Measurements from ENCODE around the gene JKAMP.
"Not testable (repeated sequence)": the region's sequence is repeated elsewhere in the genome, so short reads cannot be mapped to it uniquely, and the experiment has no call there.

The JKAMP gene

DNA sequence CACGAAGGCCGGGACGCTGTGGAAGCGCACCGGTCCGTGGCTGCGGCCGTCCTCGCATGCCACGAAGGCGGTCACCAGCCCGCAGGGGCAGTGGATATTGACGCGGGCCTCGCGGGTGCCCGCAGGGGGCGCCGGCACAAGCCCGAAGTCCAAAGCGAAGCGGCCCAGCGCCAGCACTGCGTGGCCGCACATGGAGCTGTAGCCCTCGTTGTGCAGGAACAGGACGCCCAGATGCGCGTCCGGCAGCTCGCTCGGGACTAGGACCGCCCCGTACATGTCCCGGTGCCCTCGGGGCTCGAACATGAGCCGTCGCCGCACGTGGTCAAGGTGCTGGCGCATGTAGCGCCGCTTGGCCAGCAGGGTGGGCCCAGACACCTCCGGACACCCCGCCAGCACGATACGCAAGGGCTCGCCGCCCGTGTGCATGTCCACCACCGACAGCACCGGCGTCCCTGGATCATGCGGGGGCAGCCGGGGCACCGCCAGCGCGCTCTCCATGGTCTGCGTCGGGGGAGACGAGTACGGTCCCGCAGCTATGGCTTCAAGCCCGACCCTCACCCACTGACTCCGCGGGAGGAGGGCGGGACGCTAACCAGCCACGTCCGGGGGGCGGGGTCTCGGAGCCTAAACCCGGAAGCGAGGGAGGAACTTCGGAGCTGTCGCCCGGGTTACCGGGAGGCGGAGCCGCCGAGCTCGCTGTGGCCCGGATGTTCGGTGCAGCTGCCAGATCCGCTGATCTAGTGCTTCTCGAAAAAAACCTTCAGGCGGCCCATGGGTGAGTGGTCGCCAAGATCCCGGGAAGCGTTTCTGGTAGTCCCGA lies at the start of gene JKAMP, which contains the start of gene L3HYPDH:
Gene JKAMP, plus strand, starts transcription at position 699 of the 820 bp plus-strand sequence. Its CDS starts 73 bp downstream, at position 772.
Gene L3HYPDH, minus strand, starts transcription at position 590 of the 820 bp plus-strand sequence. Its CDS starts 92 bp downstream, at position 498.
- peak; percentile 89 to 96 for DNase-seq (ENCODE audit: extremely low read depth in 1 of 2, low read depth in 1 of 2)

DNA sequence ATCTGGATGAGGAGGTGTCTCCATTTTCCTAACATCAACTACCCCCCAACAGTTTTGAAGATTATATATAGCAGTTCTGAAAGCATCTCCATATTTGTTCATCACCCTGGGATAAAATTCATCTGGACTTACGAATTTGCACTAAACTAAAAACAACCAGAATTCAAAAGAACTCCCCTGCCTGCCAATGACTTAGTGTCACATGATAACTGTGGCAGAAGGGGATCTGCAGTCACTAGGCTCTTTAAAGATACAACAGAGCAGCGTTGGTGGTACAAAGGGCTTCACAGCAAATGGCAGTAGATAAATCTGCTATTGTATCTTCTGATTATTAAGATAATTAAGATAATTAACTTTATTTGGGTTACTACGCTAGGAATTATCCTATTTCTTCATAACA lies 49.2 kb upstream of the JKAMP start:
- DNase-seq (ENCODE audit: extremely low read depth in 1 of 2, low read depth in 1 of 2) = no peak

DNA sequence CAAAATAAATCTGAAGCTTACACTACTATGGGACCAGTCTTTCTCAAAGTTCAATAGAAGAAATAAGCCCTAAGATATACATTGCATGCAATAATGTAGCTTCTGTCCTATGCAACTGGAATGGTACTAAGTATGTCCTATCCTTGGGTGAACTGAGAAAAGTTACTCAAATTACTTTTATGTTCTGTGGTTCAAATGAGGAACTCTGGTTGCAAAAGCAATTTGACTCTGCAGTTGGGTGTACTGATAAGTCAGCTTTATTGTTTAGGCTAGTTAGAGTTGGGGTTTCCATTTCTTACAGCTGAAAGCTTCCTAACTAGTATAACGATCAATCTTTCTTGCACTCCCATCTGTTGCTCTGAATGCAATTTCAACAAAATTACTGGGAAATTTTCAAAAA lies 48.3 kb upstream of the JKAMP start:
- DNase-seq (ENCODE audit: extremely low read depth in 1 of 2, low read depth in 1 of 2) = no peak

GRCh38 chr14:59438195-59438647 lies 46.1 kb upstream of the JKAMP start:
- DNase-seq (ENCODE audit: extremely low read depth in 1 of 2, low read depth in 1 of 2) = no peak

- DNase-seq (ENCODE audit: extremely low read depth in 1 of 2, low read depth in 1 of 2) = no peak
These were observed 44.9 kb upstream of the JKAMP start for GRCh38 chr14:59439256-59439965.

DNA sequence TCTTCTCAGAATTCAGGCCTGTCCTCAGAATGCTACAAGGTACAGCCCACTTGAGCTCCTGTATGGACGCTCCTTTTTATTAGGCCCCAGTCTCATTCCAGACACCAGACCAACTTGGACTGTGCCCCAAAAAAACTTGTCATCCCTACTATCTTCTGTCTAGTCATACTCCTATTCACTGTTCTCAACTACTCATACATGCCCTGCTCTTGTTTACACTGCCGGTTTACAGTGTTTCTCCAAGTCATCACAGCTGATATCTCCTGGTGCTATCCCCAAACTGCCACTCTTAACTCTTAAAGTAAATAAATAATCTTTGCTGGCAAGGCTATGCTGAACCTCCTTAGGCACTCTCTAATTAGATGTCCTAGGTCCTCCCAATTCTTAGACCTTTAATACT lies 35.6 kb upstream of the JKAMP start:
- DNase-seq (ENCODE audit: extremely low read depth in 1 of 2, low read depth in 1 of 2) = not testable (repeated sequence)

DNA sequence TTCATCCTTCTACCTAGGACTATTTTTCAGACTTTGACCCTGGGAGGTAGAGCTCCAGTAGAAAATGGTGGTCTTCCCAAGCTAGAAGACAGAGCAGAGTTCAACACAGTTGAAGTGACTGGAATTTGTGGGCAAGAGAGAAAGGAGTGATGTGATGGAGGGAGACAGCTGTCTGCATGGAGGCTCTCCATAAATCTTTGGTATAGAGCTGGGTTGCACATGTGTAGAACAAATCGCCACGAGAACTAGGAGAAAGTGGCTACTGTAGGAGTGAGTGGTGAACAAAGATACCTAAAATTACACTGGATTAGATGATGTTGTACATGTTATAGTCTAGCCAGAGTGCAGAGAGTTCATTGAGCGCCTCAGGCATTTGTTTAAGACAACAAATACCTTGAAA lies 33.6 kb upstream of the JKAMP start:
- no peak for DNase-seq (ENCODE audit: extremely low read depth in 1 of 2, low read depth in 1 of 2)

DNA sequence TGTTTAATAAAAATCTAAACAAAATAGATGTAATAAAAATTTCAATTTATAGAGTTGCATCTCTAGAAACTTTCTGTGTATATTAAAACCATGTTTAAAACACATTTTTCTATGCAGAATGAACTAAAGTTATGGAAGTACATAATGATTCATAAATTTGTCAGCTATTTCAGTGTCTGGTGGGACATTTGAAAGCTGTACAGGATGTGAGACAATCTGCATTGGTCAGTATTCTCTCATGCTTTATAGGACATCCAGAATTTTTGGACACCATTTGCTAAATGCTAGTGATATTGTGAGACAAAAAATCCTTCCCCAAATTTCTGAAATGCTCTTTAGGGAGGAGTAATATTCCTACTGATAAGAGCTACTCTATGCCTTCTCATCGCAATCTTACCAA lies 32.5 kb upstream of the JKAMP start:
- no peak for DNase-seq (ENCODE audit: extremely low read depth in 1 of 2, low read depth in 1 of 2)

DNA sequence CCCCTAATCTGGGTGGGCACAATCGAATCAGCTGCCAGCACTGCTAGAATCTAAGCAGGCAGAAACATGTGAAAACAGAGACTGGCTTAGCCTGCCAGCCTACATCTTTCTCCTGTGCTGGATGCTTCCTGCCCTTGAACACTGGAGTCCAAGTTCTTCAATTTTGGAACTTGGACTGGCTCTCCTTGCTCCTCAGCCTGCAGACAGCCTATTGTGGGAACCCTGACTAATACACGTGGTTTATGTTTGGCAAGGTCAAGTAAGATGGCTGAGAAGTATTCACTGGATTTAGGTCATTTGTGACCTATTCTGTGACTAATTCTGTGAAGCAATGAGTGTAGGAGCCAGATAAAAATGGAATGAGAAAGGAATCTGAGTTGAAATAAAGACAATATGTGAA lies 30.2 kb upstream of the JKAMP start:
- DNase-seq (ENCODE audit: extremely low read depth in 1 of 2, low read depth in 1 of 2) = no peak

DNA sequence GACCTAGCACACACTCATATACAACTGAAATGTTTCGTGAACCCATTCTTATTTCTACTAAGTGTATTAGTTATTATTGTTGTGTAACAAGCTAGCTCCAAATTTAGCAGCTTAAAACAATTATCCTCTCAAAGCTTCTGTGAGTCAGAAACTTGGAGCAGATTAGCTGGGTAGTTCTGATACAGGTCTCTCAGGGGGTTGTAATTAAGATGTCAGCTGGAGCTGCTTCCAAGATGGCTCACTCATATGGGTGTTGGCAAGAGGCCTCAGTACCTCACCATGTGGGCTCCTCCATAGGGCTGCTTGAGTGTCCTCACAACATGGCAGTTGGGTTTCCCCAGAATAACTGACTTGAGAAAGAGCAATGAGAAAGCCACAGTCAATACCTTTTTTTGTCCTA lies 28.9 kb upstream of the JKAMP start:
- DNase-seq (ENCODE audit: extremely low read depth in 1 of 2, low read depth in 1 of 2) = no peak

DNA sequence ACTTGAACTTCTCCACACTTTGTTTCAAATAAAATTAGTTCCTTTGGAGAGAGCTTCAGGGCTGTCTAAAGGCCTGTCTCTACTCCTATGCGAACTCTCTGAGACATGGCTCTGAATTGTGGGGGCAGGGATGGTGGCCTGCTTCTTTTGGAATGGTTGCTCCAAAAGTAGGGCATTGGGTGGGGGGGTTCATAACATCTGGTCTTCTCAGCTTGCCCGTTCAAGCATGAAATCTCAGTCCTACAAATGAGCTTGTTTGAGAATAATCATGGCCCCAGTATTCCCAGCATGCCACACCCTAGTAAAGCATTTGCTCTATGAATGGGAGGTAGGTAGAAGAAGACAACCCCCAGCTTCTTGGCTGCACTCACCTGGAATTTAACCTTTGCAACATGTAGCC lies 25.8 kb upstream of the JKAMP start:
- no peak for DNase-seq (ENCODE audit: extremely low read depth in 1 of 2, low read depth in 1 of 2)

- DNase-seq (ENCODE audit: extremely low read depth in 1 of 2, low read depth in 1 of 2) = no peak
These were observed 23.9 kb upstream of the JKAMP start for GRCh38 chr14:59460378-59460777.

DNA sequence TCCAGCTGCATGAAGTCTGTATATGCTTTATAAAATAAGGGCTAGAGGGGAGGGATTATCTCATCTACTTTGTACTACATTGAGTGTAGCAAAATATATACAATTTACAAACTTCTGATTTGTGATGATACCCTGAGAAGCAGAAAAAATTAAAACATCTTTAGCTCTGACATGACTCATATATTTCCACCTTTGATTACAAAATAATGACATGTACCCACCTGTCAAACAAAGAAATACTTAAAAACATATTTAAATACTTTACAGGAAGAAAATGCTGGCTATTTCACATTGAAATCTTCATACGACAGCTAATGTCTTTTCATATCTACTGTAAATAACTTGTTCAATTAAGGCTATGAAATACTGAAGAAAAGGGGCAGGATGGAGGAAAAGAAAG lies 22.4 kb upstream of the JKAMP start:
- no peak for DNase-seq (ENCODE audit: extremely low read depth in 1 of 2, low read depth in 1 of 2)

DNA sequence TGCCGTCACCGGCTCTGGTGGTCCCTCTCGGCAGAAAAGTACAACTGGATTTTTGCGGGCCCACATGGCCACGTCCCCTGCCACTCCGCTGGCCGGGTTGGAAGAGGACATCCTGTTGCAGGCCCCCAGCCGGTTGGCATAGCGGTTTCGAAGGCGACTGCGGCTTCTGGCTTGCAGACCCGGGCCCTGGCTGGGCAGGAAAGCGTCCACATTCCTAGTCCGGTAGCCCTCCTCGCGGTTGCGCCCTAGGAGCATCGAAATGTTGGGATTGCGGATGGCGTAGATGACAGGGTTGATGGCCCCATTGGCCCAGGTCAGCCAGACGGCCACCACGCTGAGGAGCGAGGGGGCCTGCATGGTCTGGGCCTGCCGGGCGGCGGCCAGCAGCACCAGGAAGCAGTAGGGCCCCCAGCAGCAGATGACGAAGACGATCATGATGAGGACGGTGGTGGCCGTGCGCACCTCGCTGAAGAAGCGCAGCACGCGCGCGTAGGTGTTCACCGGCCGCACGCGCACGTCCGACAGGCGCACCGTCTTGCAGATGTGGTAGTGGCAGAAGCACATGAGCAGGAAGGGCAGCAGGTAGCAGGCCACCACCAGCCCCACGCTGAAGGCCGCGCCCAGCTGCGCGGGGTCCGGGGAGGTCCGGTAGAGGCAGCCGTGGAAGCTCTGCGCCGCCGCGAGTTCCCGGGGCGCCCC lies 20.4 kb upstream of the JKAMP start:
- peak in 1 of 2 donors; percentile 22 for DNase-seq (ENCODE audit: extremely low read depth in 1 of 2, low read depth in 1 of 2)

GRCh38 chr14:59464486-59465315 lies 19.6 kb upstream of the JKAMP start:
- peak; percentile 24 to 27 for DNase-seq (ENCODE audit: extremely low read depth in 1 of 2, low read depth in 1 of 2)

GRCh38 chr14:59465316-59466135 lies 18.8 kb upstream of the JKAMP start, which contains the start of gene GPR135:
Gene GPR135, minus strand, starts transcription at chr14:59465380. Its CDS starts 154 bp downstream, at chr14:59465226.
- no peak for DNase-seq (ENCODE audit: extremely low read depth in 1 of 2, low read depth in 1 of 2)

- DNase-seq (ENCODE audit: extremely low read depth in 1 of 2, low read depth in 1 of 2) = no peak
These were observed 10.1 kb upstream of the JKAMP start for GRCh38 chr14:59474172-59474571.

DNA sequence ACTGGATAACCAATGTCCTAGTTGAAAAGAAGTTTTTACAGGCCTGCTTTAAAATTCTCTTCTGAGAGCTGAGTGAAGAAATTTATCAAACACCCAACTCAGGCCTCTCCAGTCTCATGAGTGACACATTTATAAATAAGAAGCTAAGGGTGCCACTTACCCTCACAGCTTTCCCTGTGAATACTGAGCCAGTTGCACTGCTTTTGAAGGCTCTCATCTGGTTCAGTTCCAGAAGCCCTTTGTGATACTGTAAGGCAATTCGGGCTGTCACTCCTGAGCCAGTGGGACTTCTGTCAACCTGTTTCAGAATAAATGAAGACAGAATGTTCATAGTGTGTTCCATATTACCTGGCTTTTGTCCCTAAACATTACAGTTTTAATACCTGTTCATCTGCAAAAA lies 8.6 kb upstream of the JKAMP start:
- DNase-seq (ENCODE audit: extremely low read depth in 1 of 2, low read depth in 1 of 2) = no peak

GRCh38 chr14:59478540-59478939 lies 5.8 kb upstream of the JKAMP start:
- DNase-seq (ENCODE audit: extremely low read depth in 1 of 2, low read depth in 1 of 2) = no peak

- no peak for DNase-seq (ENCODE audit: extremely low read depth in 1 of 2, low read depth in 1 of 2)
These were observed 4.2 kb upstream of the JKAMP start for GRCh38 chr14:59480166-59480565.
